ENCODE results near the gene ADRA1B.

ADRA1B gene

DNA sequence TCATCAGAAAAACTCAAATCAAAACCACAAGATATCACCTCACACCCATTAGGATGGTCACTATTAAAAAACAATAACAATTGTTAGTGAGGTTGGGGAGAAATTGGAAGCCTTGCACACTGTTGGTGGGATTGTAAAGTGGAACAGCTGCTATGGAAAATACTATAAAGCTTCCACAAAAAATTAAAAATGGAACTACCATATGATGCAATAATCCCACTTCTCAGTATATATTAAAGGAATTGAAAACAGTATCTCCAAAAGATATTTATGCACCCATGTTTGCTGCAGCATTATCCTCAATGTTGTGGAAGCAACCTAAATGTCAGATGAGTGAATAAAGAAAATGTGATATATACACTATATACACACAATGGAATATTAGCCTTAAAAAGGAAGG, 14.5 kb upstream of the ADRA1B start:
- no peak for DNase-seq

DNA sequence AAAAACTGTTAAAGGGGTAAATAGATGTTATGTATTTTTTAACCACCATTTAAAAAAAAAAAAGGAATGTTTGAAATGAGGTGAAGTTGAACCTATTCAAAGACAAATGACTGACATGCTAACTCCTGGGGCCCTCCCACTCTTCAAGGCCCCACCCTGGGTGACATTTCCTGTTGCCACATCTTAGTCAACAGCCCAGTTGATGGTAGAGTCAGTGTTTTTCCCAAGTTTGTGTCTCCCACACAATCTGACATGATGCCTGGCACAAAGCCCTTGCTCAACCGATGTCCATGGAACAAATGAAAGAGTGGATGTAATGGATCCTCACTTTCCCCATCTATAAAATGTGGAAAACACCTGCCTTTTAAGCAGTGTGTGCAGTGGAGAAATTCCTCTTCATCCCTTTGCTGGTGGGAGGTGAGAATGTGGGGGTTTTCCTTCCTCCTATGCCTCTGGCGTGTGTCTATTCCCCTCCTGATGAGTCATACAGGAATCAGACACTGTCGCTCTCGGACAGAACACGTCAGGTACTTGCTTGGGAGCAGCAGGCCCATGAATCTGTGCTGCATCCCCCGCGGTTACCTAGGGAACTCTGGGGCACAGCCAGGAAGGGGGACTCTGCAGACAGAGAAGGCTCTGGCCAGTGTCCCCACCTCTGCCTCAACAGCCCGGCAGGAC, 13.7 kb upstream of the ADRA1B start:
- peak in 3 of 4 experiments; percentile 25 to 54 (median 40) for DNase-seq

DNA sequence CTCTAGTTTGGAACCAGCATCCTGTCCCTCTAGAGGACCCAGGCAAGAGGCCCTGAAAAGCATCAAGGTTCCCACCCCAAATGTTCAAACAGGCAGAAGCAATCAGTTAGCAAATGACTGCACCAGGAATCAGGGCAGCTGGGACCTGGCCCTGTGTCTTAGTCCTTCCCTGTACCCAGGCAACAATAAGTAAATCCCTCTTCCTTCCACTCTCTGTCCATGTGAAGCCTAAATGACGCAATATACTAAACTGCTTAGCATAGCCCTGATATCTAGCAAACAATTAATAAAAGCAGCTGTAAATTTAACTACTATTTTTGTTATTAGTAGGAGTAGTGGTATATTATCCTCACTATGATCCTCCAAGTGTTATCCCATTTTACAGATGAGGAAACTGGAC, 13.2 kb upstream of the ADRA1B start:
- no peak for DNase-seq

DNA sequence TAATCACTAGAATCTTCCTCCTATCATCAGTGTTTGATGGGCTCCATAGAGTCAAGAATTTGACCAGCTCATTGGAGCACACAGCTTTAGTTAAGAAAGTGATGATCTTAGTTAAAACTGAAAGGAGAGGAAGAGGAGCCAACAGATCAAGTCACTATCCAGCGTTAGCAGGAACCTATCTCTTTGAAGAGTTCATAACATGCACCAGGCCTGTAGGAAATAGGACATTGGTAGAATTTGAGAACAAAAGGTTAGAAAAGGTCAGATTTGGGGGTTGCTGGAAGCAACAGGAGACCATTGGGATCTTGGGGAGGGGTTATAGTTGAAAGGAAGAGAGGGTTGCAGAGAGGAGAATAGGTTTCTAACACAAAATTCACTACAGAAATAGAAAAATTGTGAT, 11.4 kb upstream of the ADRA1B start:
- DNase-seq: no peak

DNA sequence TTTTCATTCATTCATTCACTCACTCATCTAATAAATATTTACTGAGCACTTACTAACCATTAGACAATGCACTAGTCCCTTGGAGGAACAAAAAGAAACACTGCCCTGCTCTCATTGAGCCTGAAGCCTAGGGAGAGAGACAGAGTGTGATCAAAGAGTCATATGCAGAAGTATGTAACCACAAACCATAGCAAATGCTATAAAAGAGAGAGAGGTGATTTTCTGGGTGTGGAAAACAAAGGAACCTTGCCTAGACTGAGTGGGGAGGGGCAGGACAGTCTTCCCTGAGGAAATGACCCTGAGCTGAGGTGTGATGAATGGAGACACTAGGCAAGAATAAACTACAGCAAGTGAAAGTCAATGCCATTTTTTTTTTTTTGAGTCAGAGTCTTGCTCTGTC, 10.8 kb upstream of the ADRA1B start:
- peak in 3 of 4 experiments; percentile 6 to 22 (median 16) for DNase-seq

DNA sequence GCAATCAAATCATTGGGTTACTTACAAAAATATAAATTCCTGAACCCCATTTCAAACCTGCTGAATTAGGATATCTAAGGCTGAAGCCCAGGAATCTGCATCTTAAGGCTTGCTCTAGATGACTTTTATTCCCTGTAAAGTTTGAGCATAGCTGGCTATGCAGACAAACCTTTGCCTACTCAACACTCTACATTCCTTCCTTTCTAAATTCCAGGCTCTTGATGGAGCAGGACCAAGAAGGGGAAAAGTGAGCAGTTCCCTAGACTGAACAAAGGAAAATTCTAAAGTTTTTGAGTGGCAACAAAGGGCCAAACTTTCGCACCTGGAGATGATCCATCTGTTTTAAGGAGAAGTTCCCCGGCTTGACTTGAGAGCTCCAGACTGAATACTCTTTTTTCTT, 9.8 kb upstream of the ADRA1B start:
- DNase-seq: no peak

DNA sequence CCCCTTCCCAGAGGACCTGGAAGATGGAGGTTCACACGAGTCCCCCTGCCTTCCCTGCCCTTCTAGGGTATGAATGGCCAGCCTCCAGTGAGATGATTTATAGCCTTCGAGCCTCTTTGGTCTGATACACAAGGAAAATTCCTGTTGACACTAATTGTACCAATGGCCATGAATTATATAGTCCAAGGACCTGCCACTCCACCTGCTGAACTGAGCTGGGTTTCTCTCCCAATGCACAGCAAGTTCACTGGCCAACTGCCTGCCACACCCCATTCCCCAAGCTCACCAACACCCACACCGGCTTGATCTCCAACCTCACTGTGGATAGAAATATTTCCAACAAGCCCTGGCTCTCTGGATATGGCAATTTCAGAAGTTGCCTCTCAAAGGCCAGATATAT, 9.3 kb upstream of the ADRA1B start:
- DNase-seq: no peak

DNA sequence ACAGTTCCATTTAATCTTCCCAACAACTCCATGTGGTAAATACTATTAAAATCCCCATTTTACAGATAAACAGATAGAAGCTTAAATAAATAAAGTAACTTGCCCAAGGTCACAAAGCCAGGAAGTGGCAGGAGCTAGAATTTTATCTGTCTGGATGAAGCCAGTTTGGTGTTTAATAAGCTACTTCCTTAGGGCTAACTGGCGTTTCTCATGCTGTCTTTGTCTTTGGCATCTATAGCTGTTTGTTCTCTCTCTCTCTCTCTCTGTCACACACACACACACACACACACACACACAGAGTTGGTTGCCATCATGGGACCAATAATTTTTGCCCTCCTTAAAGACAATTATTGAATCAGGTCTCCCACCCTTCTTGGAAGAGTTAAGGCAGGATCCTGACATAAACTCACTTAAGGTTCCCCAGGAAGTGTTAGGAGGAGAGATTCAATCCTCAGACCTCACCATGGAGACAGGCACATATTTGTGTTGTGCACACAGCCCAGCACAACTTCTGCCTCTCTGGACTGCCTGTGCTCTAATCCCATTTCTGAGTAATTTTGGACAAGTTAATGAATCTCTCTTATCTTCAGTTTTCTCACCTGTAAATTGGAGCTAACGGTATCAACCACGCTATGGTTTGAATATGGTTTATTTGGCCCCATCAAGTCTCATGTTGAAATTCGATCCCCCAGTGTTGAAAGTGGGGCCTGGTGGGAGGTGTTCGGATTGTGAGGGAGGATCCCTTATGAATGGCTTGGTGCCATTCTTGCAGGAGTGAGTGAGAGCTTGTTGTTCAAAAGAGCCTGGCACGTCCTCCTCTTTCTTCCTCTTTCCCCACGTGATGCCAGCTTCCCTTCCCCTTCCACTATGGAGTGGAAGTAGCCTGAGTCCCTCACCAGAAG, 8.3 kb upstream of the ADRA1B start:
- peak in 3 of 4 experiments; percentile 51 to 64 (median 51) for DNase-seq

DNA sequence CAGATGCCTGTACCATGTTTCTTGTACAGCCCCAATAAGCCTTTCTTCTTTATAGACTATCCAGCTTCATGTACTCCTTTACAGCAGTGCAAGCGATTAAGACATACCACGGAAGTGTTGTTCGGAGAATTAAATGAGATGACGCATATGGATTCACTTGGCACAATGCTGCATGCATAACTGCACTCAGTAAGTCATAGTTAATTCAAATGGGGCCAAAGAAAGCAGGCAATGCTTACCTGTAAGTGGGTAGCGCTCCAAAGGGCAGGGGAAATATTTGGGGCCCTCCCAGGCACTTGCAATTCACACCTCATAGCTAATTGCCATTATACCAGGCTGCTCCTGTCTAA, 7.7 kb upstream of the ADRA1B start:
- DNase-seq: no peak

DNA sequence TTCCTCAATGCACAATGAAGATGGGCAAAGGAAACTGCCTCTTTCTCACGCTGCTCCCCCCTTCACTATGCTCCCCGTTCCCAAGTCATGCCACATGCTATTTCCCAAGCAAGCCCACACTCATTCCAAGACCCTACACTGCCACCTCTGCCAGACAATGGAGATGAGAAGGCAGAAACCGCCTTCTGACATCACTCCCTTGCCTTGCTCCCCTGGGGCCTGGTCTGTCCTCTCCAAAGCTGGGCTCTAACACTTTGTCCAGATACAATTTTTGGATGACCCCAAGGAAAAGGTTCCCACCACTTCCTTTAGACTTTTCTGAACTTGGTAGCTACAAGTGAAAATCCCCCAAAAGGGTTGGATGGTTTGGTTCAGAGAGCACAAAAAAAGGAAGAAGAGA, 7.2 kb upstream of the ADRA1B start:
- DNase-seq: no peak

DNA sequence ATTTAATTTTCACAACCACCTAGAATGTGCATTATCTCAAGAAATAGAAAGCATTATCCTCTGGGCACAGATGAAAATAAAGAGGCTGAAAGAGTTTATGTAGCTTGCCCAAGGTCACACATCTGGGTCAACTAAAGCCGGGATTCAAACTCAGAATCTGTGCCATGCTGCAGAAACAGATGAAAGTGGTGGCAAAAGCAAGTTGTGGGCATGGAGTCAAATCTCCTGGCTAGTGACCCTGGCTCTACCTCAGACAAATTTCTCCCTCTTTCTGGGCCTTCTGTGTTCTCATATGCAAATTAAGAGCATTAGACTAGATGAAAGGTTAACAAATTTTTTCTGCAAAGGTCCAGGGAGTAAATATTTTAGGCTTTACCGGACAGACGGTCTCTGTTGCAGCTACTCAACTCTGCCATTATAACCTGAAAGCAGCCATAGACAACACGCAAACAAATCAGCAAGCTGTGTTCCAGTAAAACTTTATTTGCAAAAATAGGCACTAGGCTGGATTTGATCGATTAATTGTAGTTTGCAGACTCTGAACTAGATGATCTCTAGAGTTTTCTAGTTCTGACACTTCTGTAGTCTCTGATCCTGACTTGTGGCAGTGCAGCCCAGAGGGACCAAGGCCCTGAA, 6.0 kb upstream of the ADRA1B start:
- DNase-seq: no peak

DNA sequence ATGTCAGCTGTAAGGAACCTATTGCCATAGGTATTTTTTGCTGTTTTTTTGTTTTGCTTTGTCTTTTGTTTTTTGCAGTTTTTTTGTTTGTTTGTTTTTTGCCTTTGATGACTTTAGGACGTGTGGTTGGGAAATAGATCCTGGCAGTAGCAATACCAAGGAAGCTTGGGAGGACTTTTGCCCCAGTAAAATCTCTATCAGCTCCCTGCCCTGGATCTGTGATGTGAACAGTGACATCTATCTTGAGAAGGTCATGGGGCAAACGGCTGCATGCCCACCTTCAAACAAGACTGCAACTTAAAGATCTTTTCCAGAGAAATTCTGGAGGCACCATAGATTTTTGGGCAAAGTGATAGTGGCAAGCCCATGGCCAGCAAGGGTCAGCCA, 5.4 kb upstream of the ADRA1B start:
- no peak for DNase-seq

DNA sequence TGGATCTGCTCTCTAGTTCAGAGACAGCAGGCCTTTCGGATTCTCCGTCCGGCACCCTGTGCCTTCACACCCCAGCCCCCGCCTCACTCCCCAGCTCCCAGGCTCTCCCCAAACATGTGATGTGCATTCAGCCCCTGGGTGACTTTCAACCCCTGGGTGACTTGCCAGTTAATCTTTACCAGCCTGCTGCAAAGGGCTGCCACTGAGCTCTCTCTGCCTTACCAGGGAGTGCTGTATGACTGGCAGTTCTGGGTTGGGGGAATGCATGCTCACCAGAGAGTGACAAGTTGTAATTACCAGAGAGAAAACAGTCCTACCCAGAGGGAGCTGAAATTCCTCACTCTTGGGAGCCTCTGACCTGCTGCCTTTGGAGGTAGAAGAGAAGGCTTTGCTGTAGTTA, 4.9 kb upstream of the ADRA1B start:
- no peak for DNase-seq

DNA sequence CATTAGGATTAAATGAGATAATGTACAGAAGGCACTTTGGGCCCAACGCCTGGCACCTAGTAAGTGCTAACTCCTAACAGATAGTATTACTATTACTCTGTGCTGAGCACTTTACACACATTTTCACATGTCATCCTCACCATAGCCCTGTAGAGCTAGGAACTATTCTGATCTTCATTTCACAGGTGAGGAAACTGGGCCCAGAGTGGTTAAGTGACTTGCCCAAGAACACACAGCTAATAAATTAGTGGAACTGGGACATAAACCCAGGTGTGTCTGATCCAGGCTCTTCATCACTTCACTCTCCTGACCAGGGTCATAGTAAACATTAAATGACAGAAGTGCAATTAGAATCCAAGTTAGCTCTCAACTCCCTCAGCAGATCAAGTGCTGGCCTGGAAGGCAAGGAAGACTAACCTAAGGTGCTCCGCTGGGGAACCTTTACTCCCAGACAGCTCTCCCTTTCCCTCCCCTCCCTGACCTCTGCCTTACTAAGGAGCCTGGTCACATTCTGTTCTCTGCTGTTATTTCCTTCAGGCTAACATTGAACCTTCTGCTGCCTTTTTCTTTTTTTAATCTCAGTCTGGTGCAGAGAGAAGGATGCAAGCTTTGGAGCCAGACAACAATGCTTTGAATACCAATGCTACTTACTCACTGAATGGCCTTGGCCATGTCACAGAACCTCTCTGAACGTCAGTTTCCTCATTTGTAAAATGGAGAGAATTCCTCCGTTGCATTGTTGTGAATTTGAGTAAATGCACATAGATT, 4.1 kb upstream of the ADRA1B start:
- DNase-seq: no peak

DNA sequence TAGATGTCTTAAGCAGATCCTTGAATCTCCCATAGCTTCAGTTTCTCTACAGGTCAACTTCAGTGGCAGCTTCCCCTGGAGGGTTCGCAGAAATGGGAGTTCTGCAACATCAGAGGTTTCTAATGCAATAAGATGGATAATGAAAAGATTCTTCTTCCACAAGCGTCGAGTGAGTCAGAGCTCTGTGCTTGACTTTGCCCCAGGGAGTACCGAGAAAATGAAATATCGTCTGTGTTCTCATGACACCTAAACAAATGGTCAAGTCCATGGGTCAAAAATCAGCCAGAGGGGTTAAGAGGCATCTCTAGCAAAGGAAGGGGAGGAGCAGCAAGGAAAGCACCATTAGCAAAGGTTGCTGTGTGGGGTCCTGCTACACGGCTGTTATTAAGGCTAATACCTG, 3.2 kb upstream of the ADRA1B start:
- DNase-seq: no peak

DNA sequence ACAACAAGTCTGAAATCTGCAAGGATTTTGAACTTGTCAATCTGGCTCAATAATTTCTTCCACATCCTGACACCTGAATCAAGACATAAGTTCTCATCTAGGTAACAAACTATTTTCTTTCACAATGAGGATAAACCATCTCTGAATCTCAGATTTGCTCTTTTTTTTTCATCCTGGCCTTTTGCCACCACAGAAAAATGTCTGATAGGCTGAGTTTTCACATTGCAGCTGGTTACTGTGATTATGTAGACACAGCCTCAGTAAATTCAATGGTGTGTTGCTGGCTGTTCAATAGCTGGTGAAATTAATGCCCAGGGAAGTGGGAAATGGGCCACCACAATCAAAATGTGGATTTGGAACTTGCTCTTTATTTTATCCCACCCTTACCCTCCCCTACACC, 2.8 kb upstream of the ADRA1B start:
- no peak for DNase-seq

DNA sequence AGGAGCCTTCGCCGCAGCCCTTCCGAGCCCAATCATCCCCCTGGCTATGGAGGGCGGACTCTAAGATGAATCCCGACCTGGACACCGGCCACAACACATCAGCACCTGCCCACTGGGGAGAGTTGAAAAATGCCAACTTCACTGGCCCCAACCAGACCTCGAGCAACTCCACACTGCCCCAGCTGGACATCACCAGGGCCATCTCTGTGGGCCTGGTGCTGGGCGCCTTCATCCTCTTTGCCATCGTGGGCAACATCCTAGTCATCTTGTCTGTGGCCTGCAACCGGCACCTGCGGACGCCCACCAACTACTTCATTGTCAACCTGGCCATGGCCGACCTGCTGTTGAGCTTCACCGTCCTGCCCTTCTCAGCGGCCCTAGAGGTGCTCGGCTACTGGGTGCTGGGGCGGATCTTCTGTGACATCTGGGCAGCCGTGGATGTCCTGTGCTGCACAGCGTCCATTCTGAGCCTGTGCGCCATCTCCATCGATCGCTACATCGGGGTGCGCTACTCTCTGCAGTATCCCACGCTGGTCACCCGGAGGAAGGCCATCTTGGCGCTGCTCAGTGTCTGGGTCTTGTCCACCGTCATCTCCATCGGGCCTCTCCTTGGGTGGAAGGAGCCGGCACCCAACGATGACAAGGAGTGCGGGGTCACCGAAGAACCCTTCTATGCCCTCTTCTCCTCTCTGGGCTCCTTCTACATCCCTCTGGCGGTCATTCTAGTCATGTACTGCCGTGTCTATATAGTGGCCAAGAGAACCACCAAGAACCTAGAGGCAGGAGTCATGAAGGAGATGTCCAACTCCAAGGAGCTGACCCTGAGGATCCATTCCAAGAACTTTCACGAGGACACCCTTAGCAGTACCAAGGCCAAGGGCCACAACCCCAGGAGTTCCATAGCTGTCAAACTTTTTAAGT, 819 bp downstream of the ADRA1B start:
- DNase-seq: no peak

DNA sequence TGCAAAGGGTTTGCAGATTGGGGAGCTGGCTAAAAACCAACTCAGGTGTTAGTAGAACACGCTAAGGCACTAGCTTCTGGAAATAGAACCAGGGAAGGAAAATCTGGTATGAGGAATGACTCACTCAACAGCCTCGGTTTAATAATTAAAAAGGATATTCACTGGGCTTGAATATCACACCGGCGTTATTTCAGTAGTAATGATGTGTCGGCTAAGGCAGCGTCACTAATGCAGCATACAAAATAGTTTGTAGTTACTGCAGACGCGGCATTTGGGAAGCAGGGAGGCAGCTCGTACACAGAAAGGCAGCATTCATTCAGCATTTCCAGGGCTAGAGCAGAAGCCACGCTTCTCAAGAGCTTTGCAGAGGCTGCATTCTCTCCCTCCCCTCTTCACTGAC, 1.7 kb downstream of the ADRA1B start:
- DNase-seq: no peak

DNA sequence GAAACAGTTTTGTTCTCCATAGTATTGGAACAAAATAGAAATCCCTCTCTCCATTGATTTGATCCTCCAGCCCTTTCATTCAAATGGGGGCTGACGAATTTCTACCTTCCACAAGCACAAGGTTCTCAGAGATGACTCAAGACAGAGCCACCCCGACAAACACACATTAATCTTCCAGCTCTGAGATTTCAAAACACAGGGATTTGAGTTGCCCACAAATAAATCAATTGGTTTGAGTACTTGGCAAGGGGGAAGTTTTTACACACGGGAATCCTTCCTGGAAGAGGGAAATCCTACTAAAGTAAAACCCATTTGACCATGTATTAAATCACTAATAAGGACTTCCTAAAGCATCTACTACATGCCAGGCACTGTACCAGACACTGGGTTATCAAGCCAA, 5.4 kb downstream of the ADRA1B start:
- no peak for DNase-seq

DNA sequence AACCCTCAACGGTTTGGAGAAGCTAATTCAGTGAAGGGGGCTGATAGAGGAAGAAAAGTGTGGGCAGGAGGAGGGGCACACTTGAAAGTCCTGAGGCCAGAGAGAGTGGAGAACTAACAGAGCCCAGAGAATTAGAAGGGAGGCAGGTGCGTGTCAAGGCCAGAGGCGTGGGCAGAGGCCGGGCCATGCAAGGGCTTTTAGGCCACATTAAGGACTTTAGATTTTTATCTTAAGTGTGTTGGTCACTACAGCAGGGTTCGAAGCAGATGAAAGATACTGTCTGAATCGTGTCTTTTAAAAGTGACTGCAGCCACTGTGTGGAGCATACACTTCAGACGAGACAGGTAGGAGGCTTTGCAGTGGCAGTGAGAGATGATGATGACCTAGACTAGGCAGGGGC, 6.7 kb downstream of the ADRA1B start:
- DNase-seq: no peak

DNA sequence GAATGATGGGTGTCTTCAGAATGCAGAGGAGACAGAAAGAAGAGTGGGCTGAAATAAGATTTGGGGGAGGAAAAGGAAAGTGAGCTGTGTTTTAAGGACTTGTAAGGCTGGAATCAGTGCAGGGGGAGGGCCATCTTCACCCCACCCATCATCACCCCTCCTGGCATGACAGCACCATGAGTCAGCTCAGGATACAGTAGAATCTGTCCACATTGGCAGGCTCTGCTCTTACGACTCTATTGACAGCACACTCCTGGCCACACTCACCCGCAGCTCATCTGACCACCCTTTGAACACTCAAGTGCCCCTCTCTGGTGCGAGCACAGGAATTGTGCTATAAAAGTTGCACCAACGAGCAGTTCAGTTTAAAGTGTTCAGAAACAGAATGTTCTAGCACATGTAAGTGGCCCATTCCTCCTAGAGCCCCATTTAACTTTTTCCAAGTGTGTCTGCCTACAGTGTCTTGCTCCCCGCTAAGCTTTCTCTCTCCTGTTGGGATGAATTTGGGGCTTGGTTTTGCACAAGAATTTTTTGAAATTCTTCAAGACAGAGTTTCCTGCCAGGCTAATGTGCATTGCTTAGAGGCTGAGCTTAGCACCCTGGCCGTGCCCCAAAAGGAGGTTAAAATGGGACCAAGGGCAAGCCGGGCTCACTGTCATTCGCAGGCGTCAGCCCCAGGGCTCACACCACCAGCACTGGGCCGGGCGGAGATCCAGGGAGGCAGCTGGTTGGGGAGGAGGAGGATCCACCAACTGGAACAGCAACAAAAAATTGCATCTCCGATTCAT, 12.0 kb downstream of the ADRA1B start:
- no peak for DNase-seq
